Spleen (tissue), 7 donors: ENCODE data around the gene LARP4B.

Source experiments
- POLR2A ChIP-seq, 3 donors: fragments of 450-650 bp; IDR thresholded peaks; one replicate each; pipeline ENCODE4 v1.5.1; 2017; ENCODE audit warnings: antibody characterized with exemption in 3 of 3, mild to moderate bottlenecking in 1 of 3
- POLR2AphosphoS5 ChIP-seq, 3 donors: sonication (generic); formaldehyde crosslinking; IDR thresholded peaks; one replicate each; pipeline ENCODE4 v1.5.1; 2017; ENCODE audit warnings: antibody characterized with exemption in 3 of 3
- TF ChIP-seq, protein P1 (sequence below), 11 experiments: fragments of 200-600 bp in 7 of 11; fragments of 450-650 bp in 4 of 11; sonication (generic) in 4 of 11; IDR thresholded peaks in 8 of 11; conservative IDR thresholded peaks in 3 of 11; 1 replicate in 7 of 11; 2 replicates in 4 of 11; pipeline versions ENCODE4 v1.4.0 to v1.8.0; 2016 to 2021; ENCODE audit warnings: antibody characterized with exemption in 11 of 11, inconsistent platforms in 4 of 11, mild to moderate bottlenecking in 1 of 11
- donor health status: DM: no; HTN: no; CAD: no; lungs with moderate emphysema.
- donor health status: DM: no; HTN: no; CAD: no.
- donor health status: DM: no; HTN: no; CAD: no.

DNA sequence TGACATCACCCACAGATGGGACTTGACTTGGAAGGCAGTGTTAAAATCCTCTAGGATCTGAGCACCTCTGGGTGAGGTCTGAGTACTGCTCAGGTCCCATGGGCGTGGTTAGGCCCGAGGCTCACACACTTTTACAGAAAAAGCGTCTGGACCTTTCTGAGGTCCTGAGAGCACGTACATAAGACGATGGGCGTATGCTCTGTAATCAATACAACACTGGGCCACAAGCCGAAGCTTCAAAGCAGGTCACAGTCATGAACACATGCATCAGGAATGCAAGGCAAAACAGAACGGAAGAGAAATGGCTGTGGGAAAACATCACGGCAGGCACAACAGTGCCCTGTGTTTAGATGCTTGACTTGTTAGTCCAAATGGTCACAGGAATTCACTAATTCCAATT lies 112.2 kb downstream of the LARP4B start:
- TF ChIP-seq, protein P1, sequence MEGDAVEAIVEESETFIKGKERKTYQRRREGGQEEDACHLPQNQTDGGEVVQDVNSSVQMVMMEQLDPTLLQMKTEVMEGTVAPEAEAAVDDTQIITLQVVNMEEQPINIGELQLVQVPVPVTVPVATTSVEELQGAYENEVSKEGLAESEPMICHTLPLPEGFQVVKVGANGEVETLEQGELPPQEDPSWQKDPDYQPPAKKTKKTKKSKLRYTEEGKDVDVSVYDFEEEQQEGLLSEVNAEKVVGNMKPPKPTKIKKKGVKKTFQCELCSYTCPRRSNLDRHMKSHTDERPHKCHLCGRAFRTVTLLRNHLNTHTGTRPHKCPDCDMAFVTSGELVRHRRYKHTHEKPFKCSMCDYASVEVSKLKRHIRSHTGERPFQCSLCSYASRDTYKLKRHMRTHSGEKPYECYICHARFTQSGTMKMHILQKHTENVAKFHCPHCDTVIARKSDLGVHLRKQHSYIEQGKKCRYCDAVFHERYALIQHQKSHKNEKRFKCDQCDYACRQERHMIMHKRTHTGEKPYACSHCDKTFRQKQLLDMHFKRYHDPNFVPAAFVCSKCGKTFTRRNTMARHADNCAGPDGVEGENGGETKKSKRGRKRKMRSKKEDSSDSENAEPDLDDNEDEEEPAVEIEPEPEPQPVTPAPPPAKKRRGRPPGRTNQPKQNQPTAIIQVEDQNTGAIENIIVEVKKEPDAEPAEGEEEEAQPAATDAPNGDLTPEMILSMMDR (IDR thresholded peaks at IDR 0.05 in 8 of 11, conservative IDR thresholded peaks at IDR 0.05 in 3 of 11): no peak
- TF ChIP-seq POLR2A (IDR thresholded peaks at IDR 0.05) (no peak), POLR2AphosphoS5 (IDR thresholded peaks at IDR 0.05) (no peak)
